Measurements from ENCODE around the gene CLCA1.

CLCA1 gene

GRCh38 chr1:86516335-86516734 is 47.6 kb downstream of the CLCA1 start:
- Histone ChIP-seq H2AFZ (ENCODE audit: low read depth) (no peak overlapping the region), H3K4me2 (no peak overlapping the region)
- TF ChIP-seq CTCF (conservative IDR thresholded peaks at IDR 0.05; ENCODE audit: low read depth, low read length) = no peak

GRCh38 chr1:86517336-86517735 is 48.6 kb downstream of the CLCA1 start:
- Histone ChIP-seq H3K9ac (no peak overlapping the region), H3K27ac (no peak overlapping the region), H3K4me2 (no peak overlapping the region), H4K20me1 (ENCODE audit: insufficient read depth) (no peaks in the 10 kb centered on the region), H2AFZ (ENCODE audit: low read depth) (no peak overlapping the region), H3K4me1 (ENCODE audit: low read depth, poor library complexity, severe bottlenecking) (no peaks in the 10 kb centered on the region), H3K4me3 (IDR thresholded peaks at IDR 0.05; ENCODE audit: insufficient read depth, low read depth, low read length) (no peak overlapping the region), H3K27me3 (ENCODE audit: insufficient read depth, low read depth) (no peaks in the 10 kb centered on the region), H3K79me2 (ENCODE audit: insufficient read depth, low read depth) (no peaks in the 10 kb centered on the region), H3K36me3 (ENCODE audit: insufficient read depth) (no peaks in the 10 kb centered on the region)
- TF ChIP-seq CTCF (conservative IDR thresholded peaks at IDR 0.05; ENCODE audit: low read depth, low read length) = no peak

More at GRCh38 chr1:86516335-86516734, 47.6 kb downstream of the CLCA1 start:
- H3K4me3 ChIP-seq (IDR thresholded peaks at IDR 0.05; ENCODE audit: insufficient read depth, low read depth, low read length) = no peak overlapping the region
- H4K20me1 ChIP-seq (ENCODE audit: insufficient read depth) = no peaks in the 10 kb centered on the region
- no peaks in the 10 kb centered on the region for H3K4me1 ChIP-seq (ENCODE audit: low read depth, poor library complexity, severe bottlenecking)
- H3K79me2 ChIP-seq (ENCODE audit: insufficient read depth, low read depth) = no peaks in the 10 kb centered on the region
- no peaks in the 10 kb centered on the region for H3K36me3 ChIP-seq (ENCODE audit: insufficient read depth)
- no peak overlapping the region for H3K27ac ChIP-seq
- H3K27me3 ChIP-seq (ENCODE audit: insufficient read depth, low read depth) = no peaks in the 10 kb centered on the region
- no peak overlapping the region for H3K9ac ChIP-seq

- TF ChIP-seq CTCF (conservative IDR thresholded peaks at IDR 0.05; ENCODE audit: low read depth, low read length) = no peak
- H3K27me3 ChIP-seq (ENCODE audit: insufficient read depth, low read depth) = no peaks in the 10 kb centered on the region
- H4K20me1 ChIP-seq (ENCODE audit: insufficient read depth) = no peaks in the 10 kb centered on the region
- no peaks in the 10 kb centered on the region for H3K4me1 ChIP-seq (ENCODE audit: low read depth, poor library complexity, severe bottlenecking)
- H3K79me2 ChIP-seq (ENCODE audit: insufficient read depth, low read depth) = no peaks in the 10 kb centered on the region
- no peak overlapping the region for H3K4me3 ChIP-seq (IDR thresholded peaks at IDR 0.05; ENCODE audit: insufficient read depth, low read depth, low read length)
- no peak overlapping the region for H3K27ac ChIP-seq
- H3K4me2 ChIP-seq = no peak overlapping the region
- no peak overlapping the region for H3K9ac ChIP-seq
- no peak overlapping the region for H2AFZ ChIP-seq (ENCODE audit: low read depth)
- H3K36me3 ChIP-seq (ENCODE audit: insufficient read depth) = no peaks in the 10 kb centered on the region
Observed at GRCh38 chr1:86520789-86521521, 52.2 kb downstream of the CLCA1 start.

GRCh38 chr1:86521522-86521891 is 52.8 kb downstream of the CLCA1 start:
- H3K4me1 ChIP-seq (ENCODE audit: low read depth, poor library complexity, severe bottlenecking) = no peaks in the 10 kb centered on the region
- no peak overlapping the region for H3K4me3 ChIP-seq (IDR thresholded peaks at IDR 0.05; ENCODE audit: insufficient read depth, low read depth, low read length)
- TF ChIP-seq CTCF (conservative IDR thresholded peaks at IDR 0.05; ENCODE audit: low read depth, low read length) = no peak
- no peaks in the 10 kb centered on the region for H3K36me3 ChIP-seq (ENCODE audit: insufficient read depth)
- H3K27ac ChIP-seq = no peak overlapping the region
- no peak overlapping the region for H3K9ac ChIP-seq
- no peaks in the 10 kb centered on the region for H3K79me2 ChIP-seq (ENCODE audit: insufficient read depth, low read depth)
- no peak overlapping the region for H3K4me2 ChIP-seq
- H4K20me1 ChIP-seq (ENCODE audit: insufficient read depth) = no peaks in the 10 kb centered on the region
- H2AFZ ChIP-seq (ENCODE audit: low read depth) = no peak overlapping the region
- H3K27me3 ChIP-seq (ENCODE audit: insufficient read depth, low read depth) = no peaks in the 10 kb centered on the region

Measured in KMS-11 (cell line).